ENCODE results near the gene PANK3.

- TF ChIP-seq CTCF (IDR thresholded peaks at IDR 0.05), result no peak
- no peak for TF ChIP-seq POLR2A (IDR thresholded peaks at IDR 0.05)
- TF ChIP-seq EP300 (IDR thresholded peaks at IDR 0.05), result no peak
- TF ChIP-seq POLR2AphosphoS5 (IDR thresholded peaks at IDR 0.05), result no peak
Measured at GRCh38 chr5:168614661-168615060, 35.5 kb upstream of the PANK3 start.

All from sigmoid colon (tissue), 4 donors.